Ishikawa (cell line): ENCODE data around the gene MRPS10.

Source experiments
- CREB1 ChIP-seq: IDR thresholded peaks from 2 replicates; pipeline ENCODE4 v1.6.1; 2012; ENCODE audit warnings: low read depth
- EP300 ChIP-seq: IDR thresholded peaks from 2 replicates; pipeline ENCODE4 v1.6.1; 2012; ENCODE audit warnings: borderline replicate concordance
- MAX ChIP-seq: IDR thresholded peaks from 2 replicates; pipeline ENCODE4 v1.6.1; 2012
- TAF1 ChIP-seq: IDR thresholded peaks from 2 replicates; pipeline ENCODE4 v1.6.1; 2012; ENCODE audit warnings: low read depth, mild to moderate bottlenecking

- TF ChIP-seq MAX (no peak), CREB1 (no peak), EP300 (no peak), TAF1 (no peak)
Observed at GRCh38 chr6:42239736-42240375, 22.2 kb upstream of the MRPS10 start.
